Measurements from ENCODE around the gene EPN3.
A peak's percentile ranks its signal among the peaks of the same experiment; 100 is the strongest.

EPN3 gene

DNA sequence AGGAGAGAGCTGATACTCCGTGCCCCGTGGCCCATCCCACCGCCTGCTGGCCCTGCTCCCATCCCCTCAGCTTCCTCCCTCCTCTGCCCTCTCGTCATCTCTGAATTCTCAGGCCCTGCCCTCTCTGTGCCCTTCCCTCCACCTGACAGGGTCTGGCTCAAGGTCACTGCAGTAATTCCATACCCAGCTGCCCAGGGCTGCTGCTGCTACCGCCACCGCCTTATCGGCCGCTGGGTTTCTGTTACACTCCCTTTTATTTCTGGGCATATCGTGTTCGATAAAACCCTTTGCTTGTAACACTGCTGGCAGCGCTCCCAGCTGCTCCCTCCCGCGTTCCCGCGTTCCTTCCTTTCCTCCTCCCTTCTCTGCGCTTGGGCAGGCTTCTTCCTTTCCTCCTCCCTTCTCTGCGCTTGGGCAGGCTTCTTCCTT, 1.2 kb downstream of the EPN3 start:
- intact Hi-C loops (cut with DNase I): no loop called here
- peak in 8 of 10 donors; percentile 58 to 93 (median 72) for DNase-seq

DNA sequence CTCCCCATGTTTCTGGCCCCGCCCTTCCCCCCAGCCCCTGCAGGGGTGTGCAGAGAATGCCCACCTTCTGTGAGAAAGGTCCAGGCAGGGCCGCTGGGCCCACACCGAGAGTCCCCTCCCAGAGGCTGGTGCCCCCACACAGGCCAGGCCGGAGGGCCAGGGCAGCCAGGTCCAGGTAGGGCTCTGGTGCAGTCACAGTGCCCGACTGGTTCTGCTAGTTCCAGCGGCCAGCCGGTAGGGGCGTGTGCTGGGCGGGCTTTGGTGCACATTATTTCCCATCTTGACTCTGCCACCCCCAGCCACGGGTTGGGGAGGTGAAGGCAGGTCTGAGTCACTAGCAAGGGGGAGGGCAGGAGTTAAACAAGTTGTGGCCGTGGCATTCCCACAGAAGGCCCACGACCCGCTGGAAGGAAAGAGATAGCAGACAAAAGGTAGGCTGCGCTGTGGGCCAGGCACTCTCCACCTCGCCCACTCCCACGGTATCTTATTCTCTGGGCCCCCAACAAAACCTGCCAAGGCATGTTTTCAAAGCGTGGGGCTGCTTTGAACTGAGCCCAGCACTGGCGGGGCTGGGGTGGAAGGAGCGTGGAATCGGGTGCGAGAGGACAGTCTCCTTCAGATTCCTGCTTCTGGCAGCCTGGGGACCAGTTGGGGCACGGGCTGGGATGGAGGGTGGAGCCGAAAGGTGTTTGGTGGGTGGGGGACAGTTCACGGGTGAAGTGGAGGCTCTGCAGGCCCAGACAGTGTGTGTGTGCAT, 1.9 kb downstream of the EPN3 start:
- no peak for DNase-seq
- intact Hi-C loops (cut with DNase I): no loop called here

DNA sequence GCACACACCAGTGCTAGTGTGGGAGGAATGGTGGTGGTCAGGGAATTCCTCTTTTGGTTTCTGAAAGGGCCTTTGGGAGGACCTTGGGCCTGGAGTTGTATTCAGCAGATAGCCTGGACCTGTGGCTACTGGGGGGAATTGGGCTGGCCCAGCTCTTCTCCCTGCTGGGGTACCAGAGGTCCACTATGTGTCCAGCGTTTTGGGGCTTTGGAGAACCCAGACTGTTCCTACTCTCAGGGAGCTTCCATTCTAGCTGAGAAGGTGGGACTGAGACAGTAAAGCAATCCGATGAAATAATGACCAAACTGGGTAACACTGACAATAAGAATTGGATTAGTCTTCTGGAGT, 2.4 kb downstream of the EPN3 start:
- no peak for DNase-seq
- intact Hi-C loops (cut with DNase I): no loop called here

DNA sequence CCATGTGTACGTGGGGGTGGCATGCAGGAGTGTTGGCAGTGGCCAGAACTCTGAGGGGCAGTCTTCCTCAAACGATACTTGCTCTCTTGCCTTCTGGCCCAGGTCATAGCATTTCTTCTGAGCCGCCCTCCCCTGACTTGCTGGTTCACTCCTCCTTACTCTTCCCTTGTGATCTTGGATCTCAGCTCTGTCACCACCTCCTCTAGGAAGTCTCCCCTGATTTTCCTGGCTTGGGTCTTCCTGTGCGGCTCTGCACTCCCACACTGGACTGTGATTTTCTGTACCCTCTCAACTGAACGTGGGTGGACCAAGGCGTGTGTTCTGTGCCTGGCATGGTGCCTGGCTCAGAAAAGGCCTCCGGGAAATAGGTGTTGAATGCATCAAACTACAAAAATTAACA, 2.9 kb downstream of the EPN3 start:
- DNase-seq: no peak
- intact Hi-C loops (cut with DNase I): no loop called here

DNA sequence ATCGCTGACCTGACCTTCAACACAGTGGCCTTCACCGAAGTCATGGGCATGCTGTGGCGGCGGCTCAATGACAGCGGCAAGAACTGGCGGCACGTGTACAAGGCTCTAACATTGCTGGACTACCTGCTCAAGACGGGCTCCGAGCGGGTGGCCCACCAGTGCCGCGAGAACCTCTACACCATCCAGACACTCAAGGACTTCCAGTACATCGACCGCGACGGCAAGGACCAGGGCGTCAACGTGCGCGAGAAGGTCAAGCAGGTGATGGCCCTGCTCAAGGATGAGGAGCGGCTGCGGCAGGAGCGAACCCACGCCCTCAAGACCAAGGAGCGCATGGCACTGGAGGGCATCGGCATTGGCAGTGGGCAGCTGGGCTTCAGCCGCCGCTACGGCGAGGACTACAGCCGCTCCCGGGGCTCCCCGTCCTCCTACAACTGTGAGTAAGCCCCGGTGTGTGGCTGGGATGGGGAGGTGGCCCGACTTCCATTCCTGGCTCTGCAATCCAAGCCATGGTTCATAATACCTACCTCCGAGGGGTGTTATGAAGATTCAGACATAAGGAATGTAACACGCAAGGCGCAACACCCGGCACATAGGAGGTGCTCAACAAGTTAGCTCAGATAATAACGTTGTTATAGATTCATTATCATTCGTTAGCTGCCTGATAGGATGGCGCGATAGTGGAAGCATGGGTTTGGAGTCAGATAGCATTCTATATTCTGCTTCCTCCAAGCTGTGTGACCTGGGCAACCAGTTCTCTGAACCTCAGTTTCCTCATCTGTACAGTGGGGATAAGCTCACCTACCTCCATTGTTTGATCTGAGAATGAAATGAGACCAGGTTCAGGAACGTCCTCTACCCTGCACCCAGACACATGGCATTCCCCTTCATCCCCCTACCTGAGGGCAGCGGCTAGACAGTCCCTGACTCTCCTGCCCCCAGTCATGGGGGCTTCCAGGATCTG, 4.4 kb downstream of the EPN3 start:
- intact Hi-C loops (cut with DNase I): no loop called here
- no peak for DNase-seq

DNA sequence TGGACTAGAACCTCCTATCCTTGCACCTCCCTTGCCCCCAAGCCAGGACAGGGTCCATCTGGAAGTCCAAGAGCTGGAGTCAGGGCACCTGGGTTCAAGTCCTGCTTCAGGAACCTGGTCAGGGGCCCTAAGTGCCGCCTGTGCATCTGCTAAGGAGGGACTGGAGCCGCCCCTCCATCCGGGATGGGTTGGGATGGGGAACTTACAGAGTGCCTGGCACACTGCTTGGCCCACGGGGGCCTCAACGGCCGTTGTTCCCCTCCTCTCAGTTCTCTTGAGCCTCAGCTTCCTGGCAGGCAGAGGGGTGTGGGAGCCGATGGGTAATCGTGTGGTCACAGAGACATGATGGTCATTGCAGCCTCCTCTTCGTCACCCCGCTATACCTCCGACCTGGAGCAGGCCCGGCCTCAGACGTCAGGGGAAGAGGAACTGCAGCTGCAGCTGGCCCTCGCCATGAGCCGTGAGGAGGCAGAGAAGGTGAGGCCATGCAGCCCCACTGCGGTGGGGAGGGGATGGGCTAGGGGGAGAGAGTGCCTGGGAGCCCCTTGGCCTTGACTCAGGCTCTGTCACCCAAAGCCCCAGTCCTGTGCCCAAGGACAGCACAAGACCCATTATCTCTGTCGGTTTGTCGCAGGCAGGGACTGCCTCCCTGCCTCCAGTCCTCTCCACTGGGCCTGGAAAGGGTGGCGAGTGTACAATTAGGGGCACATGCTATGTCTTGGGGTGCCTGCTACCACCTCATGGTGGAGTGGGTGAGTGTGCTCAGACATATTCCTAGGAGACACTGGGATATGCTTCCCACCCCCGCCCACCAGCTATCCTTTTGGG, 5.4 kb downstream of the EPN3 start:
- peak in 1 of 10 donors; percentile 50 for DNase-seq
- intact Hi-C loops (cut with DNase I): no loop called here

DNA sequence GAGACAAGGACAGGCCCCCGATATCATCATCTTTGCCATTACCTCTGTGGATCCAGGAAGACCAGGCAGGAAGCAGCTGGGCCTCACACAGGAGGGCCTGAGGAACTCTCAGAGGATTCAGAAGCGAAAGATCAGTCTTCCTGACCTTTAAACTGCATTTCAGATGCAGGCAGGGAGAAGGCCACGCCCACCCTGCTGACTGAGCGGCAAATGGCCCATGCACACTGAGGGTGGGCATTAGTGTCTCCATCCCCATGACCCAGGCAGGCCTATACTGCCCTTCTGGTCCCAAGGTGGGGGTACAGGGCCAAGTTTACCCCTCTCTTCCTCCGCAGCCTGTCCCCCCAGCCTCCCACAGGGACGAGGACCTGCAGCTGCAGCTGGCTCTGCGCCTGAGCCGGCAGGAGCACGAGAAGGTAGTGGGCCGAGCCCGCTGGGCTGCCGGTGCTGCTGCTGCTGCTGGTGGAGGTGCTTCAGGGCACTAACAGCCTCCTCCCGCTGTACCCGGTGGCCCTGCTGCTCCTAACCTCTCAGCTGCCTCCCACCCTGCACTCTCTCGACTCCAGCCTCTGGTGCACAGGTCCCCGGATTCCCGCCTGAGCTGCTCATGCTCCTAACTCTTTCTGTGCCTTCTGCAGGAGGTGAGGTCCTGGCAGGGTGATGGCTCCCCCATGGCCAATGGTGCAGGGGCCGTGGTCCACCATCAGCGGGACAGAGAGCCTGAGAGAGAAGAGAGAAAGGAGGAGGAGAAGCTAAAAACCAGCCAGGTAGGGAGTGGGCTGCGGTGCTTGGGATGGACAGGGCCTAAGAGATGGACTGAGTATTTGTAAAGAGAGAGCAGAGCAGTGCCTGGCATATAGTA, 6.2 kb downstream of the EPN3 start:
- DNase-seq: no peak
- intact Hi-C loops (cut with DNase I): no loop called here

DNA sequence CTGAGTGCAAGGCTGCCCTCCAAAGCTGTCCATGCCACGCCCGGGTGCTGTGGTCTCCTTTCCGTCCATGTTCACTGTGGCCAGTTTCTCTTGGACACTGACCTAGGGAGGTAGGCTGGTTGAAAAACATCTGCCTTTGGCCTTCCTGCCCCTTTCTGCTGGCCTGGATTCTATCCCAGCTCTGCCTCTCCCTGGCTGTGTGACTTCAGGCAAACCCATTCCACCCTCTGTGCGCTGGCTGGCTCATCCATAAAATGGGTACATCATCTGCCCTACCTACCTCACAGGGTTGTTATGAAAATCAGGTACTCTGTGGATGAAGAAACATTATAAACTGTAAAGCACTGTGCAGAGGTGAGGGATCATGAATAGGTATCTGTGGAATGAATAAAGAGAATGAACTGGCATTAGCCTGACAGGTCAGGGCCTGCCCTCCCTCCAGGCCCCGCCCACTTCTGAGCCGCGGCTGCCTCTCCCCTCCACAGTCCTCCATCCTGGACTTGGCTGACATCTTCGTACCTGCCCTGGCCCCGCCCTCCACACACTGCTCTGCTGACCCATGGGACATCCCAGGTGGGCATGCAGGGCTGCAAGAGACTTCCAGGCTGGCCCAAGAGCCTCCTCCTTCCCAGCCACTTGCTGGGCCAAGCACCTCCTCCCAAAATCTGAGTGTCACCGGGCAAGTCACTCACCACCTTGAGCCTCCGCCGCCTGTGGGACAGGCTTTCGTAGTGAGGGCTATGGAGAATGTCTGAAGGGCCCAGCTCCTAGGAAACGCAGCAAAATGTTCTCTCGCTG, 7.4 kb downstream of the EPN3 start:
- intact Hi-C loops (cut with DNase I): loop anchor here (10.0 kb wide), 1 partner anchor 245 kb away; no protein-coding TSS in a partner anchor
- DNase-seq: no peak

DNA sequence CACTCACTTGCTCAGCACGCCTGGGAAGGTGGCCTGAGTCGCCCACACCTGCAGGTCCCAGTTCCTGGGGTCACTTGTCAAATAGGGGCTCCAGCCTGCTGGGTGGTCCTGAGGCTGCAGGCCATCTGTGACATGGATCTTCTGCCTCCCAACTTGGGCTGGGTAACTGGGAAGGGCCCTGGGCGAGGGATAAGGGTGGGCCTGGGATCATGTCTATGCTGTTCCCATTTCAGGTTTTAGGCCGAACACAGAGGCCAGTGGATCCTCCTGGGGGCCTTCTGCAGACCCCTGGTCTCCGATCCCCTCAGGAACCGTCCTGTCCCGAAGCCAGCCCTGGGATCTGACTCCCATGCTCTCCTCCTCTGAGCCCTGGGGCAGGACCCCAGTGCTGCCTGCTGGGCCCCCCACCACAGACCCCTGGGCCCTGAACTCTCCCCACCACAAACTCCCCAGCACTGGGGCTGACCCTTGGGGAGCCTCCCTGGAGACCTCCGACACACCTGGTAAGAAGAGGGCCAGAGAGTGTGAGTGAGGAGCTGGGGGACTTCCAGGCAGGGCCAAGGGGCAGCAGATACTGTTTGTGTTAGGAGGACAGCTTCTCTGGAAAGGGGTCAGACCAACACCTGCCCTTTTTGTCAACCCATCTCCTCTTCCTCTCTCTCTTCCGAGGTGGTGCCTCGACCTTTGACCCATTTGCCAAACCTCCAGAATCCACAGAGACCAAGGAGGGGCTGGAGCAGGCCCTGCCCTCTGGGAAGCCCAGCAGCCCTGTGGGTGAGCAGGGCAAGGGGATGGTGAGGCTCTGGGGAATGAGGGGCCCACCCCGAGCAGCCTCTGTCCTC, 8.2 kb downstream of the EPN3 start:
- no peak for DNase-seq
- intact Hi-C loops (cut with DNase I): loop anchor here (10.0 kb wide), 1 partner anchor 244 kb away; no protein-coding TSS in a partner anchor

DNA sequence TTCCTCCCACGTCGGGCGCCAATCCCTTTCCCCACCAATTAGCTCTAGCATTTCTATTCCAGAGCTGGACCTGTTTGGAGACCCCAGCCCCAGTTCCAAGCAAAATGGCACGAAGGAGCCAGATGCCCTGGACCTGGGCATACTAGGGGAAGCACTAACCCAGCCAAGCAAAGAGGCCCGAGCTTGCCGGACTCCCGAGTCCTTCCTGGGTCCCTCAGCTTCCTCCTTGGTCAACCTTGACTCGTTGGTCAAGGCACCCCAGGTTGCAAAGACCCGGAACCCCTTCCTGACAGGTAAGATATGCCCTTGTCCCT, 8.8 kb downstream of the EPN3 start:
- DNase-seq: no peak
- intact Hi-C loops (cut with DNase I): loop anchor here (10.0 kb wide), 1 partner anchor 243 kb away; no protein-coding TSS in a partner anchor

DNA sequence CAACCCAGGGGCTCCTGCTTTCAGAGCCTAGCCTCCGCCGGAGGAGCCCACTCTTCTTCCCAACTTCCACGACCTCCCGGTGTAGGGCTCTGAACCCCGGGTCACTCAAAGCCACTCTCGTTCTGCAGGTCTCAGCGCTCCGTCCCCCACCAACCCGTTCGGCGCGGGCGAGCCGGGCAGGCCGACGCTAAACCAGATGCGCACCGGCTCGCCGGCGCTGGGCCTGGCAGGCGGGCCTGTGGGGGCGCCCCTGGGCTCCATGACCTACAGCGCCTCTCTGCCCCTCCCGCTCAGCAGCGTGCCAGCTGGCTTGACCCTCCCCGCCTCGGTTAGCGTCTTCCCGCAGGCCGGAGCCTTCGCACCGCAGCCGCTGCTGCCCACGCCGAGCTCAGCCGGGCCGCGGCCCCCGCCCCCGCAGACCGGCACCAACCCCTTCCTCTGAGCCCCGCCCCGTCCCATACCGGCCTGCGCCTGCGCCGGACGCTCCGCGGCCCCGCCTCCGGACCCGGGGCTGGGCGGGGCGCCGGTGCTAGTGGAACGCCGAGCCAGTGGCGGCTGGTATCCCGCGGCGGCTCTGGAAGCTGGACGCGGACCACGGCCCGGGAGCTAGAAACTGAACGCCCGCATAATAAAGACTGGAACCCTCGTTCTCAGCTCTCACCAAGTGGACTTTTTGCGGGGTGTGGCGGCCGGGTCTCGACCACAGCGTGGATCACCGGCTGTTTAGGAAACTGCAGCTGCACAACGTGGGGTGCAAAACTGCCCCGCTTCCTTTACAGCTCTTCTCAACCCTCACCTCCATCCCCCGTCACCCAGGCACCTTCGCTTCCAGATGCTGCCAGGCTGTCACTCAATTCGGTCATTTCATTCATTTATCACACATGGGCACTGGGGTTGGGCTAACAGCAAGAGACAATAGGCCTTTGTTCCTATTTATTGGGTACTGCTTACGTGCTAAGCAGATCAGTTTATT, 9.5 kb downstream of the EPN3 start:
- peak; percentile 75 to 98 (median 86) for DNase-seq

DNA sequence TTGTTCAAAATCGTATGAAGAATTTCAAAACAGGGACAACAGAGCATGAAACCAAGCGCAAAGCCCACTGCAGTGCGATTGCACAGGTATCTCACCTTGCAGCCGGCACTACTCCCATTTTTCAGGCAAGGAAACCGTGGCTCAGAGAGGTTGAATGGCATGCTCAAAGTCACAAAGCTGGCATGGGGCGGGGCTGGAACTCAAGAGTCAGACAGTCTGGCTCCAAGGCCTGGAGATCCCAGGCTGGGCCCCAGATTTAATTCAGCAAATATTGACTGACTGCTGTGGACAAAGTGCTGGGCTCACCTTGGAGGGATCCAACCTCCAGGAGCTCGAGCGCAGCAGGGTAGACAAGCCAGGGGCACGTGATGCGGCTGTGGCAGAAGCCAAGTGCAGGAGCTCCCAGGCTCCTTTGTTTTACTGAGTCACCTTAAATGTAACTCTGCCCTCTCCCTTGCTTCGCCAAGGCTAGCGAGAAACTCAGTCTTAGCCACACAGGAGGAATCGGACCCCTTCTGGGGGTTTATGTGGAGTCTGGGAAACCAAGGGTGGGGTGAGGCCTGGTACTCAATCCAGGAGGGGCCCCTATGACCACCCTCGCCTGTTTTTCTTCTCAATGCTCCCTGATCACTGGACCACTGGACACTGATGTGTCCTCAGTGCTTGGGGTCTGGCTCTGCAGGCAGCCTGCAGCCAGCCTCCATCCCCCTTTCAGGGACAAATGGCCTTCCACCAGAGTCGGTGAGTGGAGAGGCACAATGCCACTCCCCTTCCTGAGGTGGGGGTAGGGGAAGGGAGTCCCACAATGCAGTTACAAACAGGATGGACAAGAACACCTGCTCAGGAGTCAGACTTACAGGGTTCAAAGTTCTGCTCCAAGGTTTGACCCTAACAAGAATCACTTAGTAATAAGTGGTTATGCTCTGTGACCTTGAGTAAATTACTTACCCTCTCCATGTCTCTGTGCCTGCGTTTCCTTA, 10.6 kb downstream of the EPN3 start:
- no peak for DNase-seq
- intact Hi-C loops (cut with DNase I): loop anchor here (2.0 to 10.0 kb wide), 2 partner anchors 60 to 242 kb away; no protein-coding TSS in a partner anchor

More for the DNA sequence above, 9.5 kb downstream of the EPN3 start:
- intact Hi-C loops (cut with DNase I): loop anchor here (2.0 to 10.0 kb wide), 2 partner anchors 59 to 243 kb away; no protein-coding TSS in a partner anchor

DNA sequence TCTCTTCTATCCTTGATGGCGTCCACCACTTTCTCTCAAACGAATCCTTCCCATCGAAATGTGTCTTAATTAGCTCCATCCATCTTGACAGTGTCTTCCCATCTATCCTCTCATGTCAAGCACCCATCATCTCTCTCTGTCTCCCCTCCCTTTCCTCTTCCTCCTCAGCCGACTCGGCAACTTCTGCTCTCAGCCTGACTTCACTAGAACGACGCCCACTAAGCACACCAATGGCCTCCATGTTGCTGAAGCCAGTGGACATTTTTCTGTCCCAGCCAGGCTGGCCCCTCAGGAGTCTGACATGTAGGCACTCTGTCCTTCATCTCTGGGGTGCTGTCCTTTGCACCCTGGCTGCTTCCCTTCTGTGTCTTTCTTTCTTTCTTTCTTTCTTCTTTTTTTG, 12.0 kb downstream of the EPN3 start:
- DNase-seq: no peak
- intact Hi-C loops (cut with DNase I): loop anchor here (10.0 kb wide), 1 partner anchor 240 kb away; no protein-coding TSS in a partner anchor

DNA sequence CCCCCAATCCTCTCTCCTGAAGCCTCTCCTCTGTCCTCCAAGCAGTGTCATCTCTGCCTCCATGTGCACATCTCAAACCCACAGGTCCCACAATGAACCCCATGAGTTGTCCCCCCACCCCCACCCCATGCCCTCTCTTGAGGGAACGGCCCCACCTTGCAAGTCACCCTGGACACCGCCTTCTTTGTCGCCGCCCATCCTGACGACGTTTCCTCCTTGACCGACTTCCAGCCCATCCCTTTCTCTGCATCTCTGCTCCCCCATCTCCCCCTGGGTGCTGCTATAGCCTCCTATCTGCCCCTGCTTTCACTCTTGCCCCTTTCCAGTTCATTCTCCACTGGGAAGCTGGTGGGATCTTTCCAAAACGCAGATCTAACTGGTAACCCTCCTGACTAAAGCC, 12.8 kb downstream of the EPN3 start:
- intact Hi-C loops (cut with DNase I): loop anchor here (10.0 kb wide), 1 partner anchor 239 kb away; no protein-coding TSS in a partner anchor
- DNase-seq: no peak

DNA sequence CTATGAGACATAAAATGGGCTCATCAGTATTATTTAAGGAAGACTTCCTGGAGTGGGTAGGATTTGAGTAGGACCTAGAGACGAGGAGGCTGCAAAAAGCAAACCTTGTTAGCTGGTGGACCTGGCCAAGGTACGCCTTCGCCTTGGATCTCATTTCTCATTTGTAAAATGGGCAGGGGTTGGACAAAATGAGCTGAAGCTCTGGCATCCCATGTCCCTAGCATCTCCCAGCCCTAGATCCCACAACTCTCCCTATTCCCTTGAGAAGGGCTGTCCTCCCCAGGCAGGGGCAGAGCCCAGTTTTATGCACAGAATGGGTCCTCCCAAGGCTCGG, 14.1 kb downstream of the EPN3 start:
- DNase-seq: no peak
- intact Hi-C loops (cut with DNase I): loop anchor here (2.0 to 10.0 kb wide), 3 partner anchors 80 to 238 kb away; no protein-coding TSS in a partner anchor

Data from posterior cingulate gyrus (tissue), 11 donors.